Measurements from ENCODE around the gene SCO2. TPM values are rescaled to one million over a fixed set of nuclear protein-coding genes. Genes with fewer than 3 reads are reported as not detected.

SCO2 gene
- total RNA-seq, 4 donors from 2014 or later, result 5.1 to 14.9 (median 6.7) TPM

GRCh38 chr22:50523806-50524675 lies 1.4 kb downstream of the SCO2 start:
- H3K27ac ChIP-seq, result peak overlapping the region; percentile 90 to 99 (median 95)
- DNase-seq, result no peak
- intact Hi-C loops (cut with DNase I), result loop anchor here (10.0 kb wide), 1 partner anchor 91 kb away; no protein-coding TSS in a partner anchor
- peaks cover 25 to 51% (median 28%) of the 10 kb centered on the region in 3 donors for H3K36me3 ChIP-seq
- no peak for TF ChIP-seq POLR2A (IDR thresholded peaks at IDR 0.05)
- TF ChIP-seq CTCF (IDR thresholded peaks at IDR 0.05), result no peak
- WGBS, 2 donors, result 71 to 73% methylated on average over 8 to 9 of the region's 25 CpGs
- H3K27me3 ChIP-seq, result no peaks in the 10 kb centered on the region
- H3K4me3 ChIP-seq, result peak overlapping the region; percentile 55 to 84 (median 67)
- peaks cover 32 to 57% (median 37%) of the 10 kb centered on the region in 3 donors for H3K4me1 ChIP-seq
- H3K9me3 ChIP-seq, result no peaks in the 10 kb centered on the region

GRCh38 chr22:50523458-50523805 lies 2.0 kb downstream of the SCO2 start:
- Histone ChIP-seq H3K27me3 (no peaks in the 10 kb centered on the region), H3K9me3 (no peaks in the 10 kb centered on the region), H3K4me1 (peaks cover 29 to 51% (median 30%) of the 10 kb centered on the region in 3 donors), H3K27ac (no peak overlapping the region), H3K4me3 (no peak overlapping the region), H3K36me3 (peaks cover 28 to 57% (median 28%) of the 10 kb centered on the region in 3 donors)
- DNase-seq, result no peak
- TF ChIP-seq POLR2A (IDR thresholded peaks at IDR 0.05), result no peak
- no peak for TF ChIP-seq CTCF (IDR thresholded peaks at IDR 0.05)
- 90% methylated on average over 15 of the region's 16 CpGs; no CpG with 5 or more reads in 1 of the 2 donors for WGBS, 2 donors
- intact Hi-C loops (cut with DNase I), result loop anchor here (10.0 kb wide), 1 partner anchor 91 kb away; no protein-coding TSS in a partner anchor

GRCh38 chr22:50522806-50523438 lies 2.5 kb downstream of the SCO2 start:
- no peak for TF ChIP-seq POLR2A (IDR thresholded peaks at IDR 0.05)
- no peak for TF ChIP-seq CTCF (IDR thresholded peaks at IDR 0.05)
- 70 to 77% methylated on average over 2 to 10 of the region's 22 CpGs for WGBS, 2 donors
- no peak overlapping the region for H3K4me3 ChIP-seq
- H3K27ac ChIP-seq, result no peak overlapping the region
- no peaks in the 10 kb centered on the region for H3K27me3 ChIP-seq
- H3K9me3 ChIP-seq, result no peaks in the 10 kb centered on the region
- intact Hi-C loops (cut with DNase I), result loop anchor here (10.0 kb wide), 1 partner anchor 92 kb away; no protein-coding TSS in a partner anchor
- DNase-seq, result no peak
- peaks cover 25 to 46% (median 29%) of the 10 kb centered on the region in 3 donors for H3K4me1 ChIP-seq
- peaks cover 30 to 62% (median 33%) of the 10 kb centered on the region in 3 donors for H3K36me3 ChIP-seq

GRCh38 chr22:50522208-50522805 lies 3.1 kb downstream of the SCO2 start:
- no peak overlapping the region for H3K4me3 ChIP-seq
- TF ChIP-seq POLR2A (IDR thresholded peaks at IDR 0.05), result no peak
- no peak for TF ChIP-seq CTCF (IDR thresholded peaks at IDR 0.05)
- DNase-seq, result no peak
- no peak overlapping the region for H3K27ac ChIP-seq
- 80 to 100% methylated on average over 1 to 2 of the region's 15 CpGs for WGBS, 2 donors
- no peaks in the 10 kb centered on the region for H3K27me3 ChIP-seq
- H3K9me3 ChIP-seq, result no peaks in the 10 kb centered on the region
- intact Hi-C loops (cut with DNase I), result loop anchor here (10.0 kb wide), 1 partner anchor 92 kb away; no protein-coding TSS in a partner anchor
- H3K4me1 ChIP-seq, result peaks cover 23 to 40% (median 28%) of the 10 kb centered on the region in 3 donors
- peaks cover 35 to 68% (median 39%) of the 10 kb centered on the region in 3 donors for H3K36me3 ChIP-seq
